ENCODE measurements around the gene PKIB.
"Not testable (repeated sequence)": the region's sequence is repeated elsewhere in the genome, so short reads cannot be mapped to it uniquely, and the experiment has no call there.

PKIB gene

DNA sequence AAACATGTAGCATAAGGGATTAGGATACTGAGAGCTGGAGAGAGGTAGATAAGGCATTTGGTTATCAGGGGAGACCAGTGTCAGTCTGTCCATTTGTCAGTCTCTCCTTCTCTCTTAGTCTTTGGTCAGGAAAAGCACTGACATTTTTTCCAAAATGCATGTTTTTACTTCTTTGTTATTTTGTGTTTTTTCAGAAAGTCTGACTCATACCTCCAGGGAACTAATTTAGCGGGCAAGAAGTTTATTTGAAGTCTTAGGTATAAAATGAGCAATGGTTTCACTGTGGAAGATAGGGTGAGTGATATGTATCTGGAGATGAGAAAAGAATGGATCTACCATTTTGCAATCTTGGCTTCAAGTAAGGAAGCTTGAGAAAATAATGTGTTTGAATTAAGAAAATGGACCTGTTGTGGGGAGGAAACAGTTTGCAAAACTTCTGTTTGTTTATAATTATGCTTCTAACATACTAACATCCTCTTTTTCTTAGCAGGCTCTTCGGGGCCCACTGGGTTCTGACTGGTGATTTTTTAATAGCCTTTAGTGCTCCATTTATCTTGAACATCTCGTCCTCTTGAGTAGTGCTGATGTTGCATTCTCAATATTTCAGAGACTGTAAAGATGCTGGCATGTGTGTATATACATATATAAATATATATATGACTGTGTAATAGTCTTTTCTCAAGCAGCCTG is 102.4 kb downstream of the PKIB start:
- DNase-seq: no peak

DNA sequence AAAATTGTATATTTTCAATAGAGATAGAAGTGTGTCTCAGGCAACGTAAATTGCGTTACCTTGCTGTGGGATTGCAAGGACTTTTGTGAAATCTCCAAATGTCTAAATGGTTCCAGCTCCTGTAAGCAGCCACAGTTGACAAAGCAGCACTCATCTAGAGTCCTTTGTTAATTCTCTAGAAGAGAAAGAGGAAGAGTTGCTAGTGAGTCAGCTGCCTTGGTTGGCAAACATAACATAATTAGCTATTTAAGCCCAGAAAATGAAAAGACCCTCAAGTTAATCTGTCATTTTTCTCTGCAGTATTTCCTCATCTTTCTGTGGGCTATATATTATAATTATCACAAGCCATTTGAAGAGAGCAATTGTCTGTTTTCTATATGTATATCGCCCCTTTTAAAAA is 102.9 kb downstream of the PKIB start:
- DNase-seq: no peak

DNA sequence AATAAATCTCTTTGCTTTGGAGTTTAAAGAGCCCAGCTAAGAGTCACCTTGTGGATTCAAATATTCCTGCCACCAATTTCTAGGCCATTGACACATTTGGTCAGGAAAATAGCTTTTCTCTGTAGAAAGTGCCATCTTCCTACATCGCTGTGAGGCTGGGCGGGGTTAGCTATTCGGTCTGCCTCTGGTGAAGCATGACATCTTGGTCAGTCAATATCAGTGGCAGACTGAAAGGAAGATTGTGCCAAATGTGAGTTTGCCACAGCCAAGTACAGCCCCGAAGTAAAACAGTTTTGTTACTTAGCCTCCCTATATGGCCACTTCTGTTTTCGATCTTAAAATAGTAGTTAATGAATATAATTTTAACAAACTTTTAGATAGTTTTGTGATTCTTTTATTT is 103.9 kb downstream of the PKIB start:
- no peak for DNase-seq

DNA sequence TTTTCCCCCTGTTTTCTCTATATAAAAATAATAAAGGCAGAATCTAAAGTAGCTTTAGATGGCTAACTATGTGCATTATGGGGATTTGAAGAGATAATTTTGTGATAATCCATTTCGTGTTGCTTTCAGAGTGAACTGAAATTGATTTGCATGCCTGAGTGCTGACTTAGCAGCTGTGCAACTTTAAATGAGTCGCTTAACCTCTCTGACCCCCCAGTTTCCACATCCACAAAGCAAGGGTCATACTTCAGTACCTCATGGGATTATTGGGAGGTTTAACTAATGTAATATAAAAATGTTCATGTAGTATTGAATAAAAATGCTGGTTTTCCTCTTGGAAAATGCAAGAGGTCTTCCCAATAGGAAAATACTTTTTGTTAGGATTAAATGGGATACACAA is 105.5 kb downstream of the PKIB start:
- no peak for DNase-seq

DNA sequence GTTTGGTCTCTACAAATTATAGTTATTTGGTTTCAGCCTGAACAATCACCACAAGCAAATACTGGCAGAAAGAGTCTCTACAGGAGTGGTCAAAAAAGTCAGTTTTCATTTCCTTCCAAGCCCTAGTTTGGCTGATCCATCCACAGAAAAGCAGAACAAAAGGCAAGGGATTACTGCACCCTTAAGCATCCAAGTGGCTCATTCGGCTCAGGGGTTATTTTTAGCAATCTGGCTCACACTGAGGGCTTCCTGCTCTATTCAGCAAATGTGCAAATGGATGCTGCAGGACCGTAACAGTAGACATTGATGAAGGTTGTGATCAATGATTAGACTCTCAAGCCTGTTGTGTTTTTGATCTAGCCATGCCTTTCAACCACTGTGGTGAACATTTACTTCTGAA is 107.1 kb downstream of the PKIB start:
- no peak for DNase-seq

DNA sequence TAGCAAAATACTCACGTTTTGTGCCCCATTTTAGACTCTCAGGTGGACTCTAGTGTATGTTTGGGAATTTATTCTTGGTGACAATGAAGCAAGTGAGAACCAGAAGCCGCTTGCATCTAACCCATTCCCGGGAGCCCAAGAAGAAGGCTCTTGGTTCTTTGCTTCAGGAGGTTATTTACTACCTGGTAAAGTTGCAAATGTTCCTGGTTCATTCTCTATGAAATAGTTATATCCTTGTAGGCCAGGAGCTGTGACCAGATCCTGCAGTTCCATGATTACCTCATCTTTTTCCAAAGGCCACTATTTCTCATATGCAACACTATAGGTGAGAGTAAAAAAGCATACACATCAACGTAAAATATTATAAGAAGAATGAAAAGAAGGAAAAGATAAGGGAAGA is 108.4 kb downstream of the PKIB start:
- DNase-seq: no peak

DNA sequence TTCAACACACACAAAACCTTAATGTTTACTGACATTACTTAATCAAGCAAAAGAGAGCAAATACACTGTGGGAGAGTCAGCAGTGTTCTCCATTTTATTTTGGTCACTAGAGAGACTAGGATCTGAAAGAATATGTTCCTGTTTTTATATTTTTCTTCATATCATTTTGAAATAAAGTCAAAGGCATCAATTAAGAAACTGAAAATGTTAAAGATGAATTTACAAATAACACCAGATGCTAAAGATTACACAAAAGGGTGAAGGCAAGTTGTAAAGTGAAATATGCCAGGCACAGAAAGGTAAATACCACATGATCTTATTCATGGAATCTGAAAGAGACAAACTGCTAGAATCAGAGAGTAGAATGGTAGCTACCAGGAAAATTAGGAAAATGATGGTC is 109.0 kb downstream of the PKIB start:
- DNase-seq: no peak

DNA sequence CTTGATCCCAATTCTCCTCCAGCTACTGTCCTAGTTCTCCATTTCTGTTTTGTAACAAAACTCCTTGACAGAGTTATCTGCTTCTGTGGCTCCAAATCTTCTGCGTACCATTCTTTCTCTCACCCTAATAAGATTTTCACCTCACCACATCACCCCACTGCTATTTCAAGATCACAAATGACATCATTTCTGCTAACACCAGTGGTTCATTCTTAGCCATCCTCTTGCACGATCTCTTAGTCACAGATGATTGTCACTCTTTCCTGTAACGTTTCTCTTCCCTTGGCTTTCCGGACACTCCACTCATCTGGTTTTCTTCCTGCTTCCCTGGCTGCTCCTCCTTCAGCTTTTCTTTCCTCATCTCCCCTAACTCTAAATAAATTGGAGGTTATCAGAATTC is 112.5 kb downstream of the PKIB start:
- no peak for DNase-seq

DNA sequence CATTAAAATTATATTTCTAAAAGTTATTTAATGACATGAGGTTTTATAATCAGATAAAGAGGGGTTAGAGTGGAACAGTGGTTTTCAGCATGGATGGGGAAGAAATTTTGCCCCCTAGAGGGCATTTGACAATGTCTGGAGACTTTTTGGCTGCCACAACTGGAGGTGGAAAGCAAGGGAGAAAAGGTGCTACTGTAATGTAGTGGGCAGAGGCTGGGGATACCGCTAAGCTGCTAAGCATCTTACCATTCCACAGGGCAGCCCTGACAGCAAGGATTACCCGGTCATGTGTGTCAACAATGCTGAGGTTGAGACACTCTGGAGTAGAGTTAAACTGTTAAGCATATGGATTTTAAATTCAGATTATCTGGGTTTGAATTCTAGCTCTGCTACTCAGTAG is 116.4 kb downstream of the PKIB start:
- DNase-seq: no peak

DNA sequence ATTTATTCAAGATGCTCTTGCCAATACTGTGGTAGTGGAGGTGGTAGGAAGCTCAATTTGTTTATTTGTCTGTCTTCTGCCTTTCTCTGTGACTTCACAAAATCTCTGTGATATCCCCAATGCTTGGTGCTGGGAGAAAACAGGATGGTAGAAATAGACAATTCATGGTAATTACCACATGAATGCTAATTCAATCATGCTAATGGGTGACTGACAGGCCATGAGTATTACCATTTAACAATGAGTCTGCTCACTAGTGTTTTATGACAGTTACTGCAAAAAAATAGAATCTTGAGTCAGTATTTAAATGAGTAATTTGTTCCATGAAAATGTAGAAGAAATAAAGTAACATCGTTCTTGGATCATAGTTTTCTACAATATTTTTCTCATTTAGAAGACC is 117.0 kb downstream of the PKIB start:
- DNase-seq: no peak

DNA sequence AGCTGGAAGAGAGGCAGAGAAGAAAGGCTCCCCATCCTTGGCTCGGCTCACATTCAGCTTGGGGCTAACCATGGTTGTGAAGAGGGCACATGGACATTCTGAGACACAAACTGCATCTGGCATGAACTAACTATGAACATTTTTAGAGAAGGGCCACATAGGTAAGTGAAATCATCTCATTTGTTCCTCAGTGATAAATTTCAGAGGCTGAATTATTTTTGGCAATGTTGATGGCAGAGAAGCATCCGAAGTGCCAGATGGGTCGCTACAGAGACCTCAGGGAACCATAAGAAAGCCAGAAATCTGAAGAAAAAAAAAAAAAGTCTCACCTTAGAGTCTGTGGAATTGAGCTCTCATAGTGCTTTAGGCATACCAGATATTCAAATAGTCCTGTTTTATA is 120.1 kb downstream of the PKIB start:
- no peak for DNase-seq

DNA sequence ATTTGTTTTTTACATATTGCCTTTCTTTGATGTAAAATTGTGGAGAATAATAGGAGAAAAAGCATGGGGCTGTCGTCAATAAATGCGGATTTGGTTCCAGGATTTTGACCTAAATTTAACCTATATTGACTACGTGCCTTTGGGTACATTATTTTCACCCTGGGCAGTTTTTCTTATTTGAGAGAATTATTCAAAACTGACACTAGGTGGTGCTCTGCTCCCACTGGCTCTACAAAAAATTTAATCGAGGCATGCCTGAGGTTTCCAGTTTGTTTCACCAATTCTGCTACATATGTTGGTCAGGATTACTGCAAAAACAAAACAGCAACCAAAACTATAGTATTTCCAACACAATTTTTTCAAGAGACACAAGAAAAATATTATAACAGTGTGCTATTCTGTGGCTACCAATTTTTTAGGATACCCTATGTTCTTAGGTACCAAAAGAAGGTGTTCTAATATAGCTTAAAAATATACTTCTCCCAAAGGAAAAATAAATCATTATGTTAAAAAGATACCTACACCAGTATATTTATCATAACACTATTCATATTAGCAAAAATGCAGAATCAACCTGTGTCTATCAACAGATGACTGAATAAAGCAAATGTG is 120.7 kb downstream of the PKIB start:
- no peak for DNase-seq

DNA sequence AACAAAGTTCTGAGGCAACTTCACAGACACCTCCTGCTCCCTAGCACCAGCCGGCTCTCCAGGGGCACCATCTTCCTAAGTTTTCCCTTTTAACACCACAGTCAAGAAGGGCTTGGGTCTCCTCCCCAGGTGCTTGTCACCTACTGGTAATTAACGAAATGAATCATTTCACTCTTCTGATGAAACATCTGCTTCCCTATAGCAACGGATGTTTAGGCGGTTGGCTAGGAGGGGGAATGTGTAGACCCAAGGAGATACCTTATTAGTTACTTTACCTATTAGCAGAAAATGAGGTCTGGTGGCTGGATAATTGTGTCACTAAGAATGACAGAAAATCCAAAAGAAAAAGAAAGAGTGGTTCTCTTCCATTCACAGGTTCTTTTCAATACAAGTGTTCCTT is 123.1 kb downstream of the PKIB start:
- no peak for DNase-seq

DNA sequence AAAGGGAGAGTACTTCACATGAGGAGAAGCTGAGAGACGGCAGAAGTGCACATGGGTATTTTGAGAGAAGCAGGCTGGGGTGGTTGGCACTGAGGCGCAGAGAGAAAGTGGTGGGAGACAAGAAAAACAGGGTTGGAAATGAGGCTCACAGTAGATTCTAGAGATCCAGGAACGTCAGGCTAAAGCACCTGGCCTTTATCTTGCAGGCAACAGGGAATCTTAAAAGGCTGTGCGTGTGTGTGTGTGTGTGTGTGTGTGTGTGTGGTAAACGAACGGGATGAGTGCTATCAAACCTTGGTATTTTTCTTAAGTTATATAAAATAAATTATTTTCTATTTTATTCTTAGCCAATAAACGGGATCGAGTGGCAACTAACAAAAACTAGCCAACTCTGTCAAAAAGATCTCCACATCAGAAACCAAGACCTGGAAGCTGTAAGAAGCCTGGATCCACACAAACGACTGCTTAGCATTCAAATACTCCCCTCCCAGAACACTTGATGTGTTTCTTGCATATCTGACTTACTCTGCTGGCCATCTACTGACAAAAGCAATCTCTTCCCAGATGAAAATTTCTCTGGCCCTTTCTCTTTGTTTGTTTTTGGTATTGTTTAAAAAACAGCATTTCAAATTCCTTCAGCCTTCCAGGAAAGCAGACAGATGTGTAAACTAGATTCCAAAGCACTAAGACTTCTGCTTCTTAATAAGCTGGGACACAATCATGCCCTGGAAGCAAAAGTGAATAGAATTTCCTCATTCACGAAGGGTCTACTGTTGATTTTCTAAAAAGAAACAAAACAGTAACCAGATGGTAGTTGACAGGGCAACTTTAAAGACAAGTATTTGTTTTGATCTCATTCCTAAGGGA is 124.6 kb downstream of the PKIB start:
- no peak for DNase-seq

DNA sequence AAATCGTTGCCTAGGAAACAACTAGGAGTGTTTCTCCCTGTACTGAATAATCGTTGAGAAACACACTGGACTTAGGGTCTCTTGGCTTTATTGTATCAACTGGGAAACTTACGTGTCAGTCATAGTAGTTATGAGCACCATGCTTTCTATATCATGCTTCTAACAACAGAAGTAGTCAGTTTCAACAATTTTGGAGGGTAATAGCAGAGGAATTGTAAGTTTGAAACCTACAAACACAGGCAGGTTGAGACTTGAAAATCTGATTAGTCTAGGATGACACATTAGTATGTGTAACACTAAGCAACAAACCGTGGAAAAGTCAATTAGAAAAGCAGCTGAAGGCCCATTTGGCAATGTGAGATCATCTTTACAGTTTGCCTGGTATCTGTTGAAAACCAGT is 125.4 kb downstream of the PKIB start:
- no peak for DNase-seq

DNA sequence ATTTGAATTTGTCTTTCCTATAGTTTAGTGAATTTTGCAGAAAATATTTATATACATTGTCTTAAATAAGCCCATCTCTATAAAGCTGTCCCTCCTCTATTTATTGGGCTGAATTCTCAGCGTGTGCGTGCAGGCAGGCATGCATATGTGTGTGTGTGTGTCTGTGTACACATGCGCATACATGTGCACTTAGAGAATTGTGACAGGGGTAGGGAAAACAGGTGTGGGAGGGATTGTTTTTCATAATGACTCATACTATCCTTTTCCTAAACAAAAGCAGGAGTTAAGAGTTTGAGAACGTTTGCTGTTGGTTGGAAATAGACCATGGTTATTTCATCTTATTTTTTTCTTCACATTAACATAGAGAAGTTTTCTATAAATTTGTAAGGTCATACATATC is 126.0 kb downstream of the PKIB start:
- no peak for DNase-seq

DNA sequence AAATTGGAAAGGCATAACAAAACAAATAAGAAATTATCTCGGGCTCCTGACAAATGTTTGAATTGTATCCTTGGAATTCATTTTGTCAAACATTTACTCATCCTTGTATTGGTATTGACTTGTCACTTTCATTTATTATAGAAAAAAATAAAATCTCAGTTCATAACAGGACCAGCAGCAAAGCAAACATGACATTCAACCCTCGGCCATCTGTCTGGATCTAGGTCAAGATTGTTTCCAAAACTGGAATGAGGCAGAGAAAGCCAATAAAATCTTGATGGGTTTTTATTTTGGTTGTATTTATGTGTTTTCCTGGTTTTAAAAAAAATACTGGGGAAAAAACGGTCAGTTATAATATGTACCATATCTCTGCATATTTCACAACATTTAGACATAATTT is 126.4 kb downstream of the PKIB start:
- no peak for DNase-seq

DNA sequence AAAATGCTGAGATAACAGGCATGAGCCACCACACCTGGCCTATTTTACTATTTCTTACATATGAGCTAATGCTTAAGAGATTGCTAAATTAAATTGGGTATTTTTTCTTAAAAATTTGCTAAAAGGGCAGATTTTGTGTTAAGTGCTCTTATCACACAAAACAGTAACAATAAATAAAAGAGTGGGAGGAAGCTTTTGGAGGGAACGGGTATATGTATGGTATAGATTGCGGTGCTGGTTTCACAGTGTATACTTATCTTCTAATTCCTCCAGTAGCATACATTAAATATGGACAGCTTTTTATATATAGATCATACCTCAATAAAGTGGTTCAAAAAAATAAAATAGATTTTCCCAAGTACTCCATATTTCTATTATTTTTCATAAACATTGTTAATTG is 129.9 kb downstream of the PKIB start:
- no peak for DNase-seq

DNA sequence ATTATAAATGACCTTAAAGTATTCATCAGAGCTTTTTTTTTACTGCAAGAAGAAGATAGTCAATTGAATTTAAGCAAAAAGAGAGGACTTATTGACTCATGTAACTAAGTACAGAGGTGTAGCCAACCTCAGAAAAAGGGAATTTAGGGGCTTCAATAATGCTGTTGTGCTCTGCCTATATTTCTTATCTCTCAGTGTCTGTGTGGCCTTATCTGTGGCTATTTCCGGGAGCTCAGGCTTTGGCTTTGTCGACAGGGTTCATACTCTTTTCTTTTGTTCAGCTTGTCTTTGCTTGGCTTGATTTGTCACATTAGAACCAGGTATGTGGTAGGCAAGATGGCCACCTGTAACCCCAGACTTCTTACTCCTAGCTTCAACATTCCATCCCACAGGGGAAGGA is 130.7 kb downstream of the PKIB start:
- DNase-seq: no peak

DNA sequence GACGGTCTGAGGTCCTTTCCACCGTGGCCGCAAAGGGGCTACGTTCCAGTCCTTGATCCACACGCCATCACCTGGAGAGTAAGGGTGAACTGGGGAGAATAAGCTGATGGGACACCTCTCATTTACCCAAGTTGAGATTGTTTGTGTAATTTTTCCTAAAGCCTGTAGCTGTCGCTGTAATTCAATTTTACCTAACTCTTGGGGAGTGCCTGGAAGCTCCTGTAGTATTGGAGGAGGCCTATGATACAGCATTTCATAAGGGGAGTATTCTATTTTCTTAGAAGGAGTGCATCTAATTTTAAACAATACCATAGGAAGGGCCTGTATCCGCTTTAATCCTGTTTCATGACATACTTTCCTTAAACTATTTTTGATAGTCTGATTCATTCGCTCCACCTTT is 134.0 kb downstream of the PKIB start:
- DNase-seq: not testable (repeated sequence)

DNA sequence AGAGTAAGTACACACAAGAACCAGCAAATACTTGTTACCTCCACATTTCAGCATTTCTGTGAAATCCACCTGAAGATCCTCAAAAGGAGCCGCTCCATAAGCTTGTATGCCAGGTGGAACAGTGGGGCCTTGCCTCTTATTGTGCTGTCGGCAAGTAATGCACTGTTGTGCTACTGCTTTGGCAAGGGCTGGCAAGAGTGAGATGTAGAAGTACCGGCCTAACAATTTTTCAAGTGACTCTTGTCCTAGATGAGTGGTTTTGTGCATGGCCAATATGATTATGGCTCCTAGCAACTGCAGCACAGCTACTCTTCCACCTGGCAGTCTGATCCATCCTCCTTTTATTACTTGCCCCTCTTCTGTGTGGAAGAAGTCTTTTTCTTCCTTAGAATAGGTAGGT is 134.7 kb downstream of the PKIB start:
- not testable (repeated sequence) for DNase-seq

DNA sequence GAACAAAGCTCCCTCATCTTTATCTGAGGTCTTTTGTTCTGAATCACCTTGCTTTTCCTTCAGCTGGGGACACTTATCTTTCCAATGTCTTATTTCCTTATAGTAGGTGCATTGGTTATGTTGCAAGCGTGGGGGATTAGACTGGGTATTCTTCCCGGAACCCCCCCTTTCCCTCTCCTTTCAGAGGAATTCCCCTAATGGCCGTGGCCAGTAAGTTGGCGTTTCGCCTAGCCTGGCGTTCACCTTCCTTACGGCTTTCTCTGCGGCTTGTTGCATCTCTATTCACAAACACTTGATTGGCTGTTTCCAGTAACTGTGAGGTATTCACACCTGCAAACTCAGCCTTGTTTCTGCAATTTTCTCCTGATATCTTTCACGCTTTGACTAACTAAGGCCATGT is 136.5 kb downstream of the PKIB start:
- DNase-seq: no peak

DNA sequence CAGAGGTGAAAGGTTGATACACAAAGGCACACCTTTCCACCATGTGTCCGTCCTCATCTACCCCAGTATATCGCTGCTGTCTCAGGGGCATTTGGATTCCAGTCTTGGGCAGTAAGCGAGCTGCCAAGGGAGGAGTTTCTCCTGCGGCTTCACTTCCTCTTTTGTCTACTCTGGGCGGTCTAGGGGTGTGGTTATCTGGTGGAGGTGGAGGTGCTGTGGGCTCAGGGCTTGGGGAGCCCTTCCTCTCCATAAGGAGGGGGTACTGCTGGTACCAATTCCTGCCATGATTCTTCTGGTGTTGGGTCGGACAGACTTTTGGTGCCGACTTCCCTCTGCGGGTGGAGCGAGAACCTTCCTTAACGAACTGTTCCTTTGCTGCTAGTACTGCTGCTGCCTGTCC is 137.4 kb downstream of the PKIB start:
- no peak for DNase-seq

DNA sequence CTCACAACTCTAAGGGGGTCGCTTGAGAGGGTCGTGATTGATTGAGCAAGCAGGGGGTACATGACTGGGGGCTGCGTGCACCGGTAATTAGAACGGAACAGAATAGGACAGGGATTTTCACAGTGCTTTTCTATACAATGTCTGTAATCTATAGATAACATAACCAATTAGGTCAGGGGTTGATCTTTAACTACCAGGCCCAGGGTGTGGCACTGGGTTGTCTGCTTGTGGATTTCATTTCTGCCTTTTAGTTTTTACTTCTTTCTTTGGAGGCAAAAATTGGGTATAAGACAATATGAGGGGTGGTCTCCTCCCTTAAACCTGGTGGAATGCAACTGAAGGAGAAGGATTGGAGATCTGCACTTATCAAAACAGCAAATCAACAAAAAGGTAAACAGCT is 138.7 kb downstream of the PKIB start:
- not testable (repeated sequence) for DNase-seq
